Activated naive CD4-positive, alpha-beta T cell (primary cell): Measurements from ENCODE around the gene DNHD1.
A peak's percentile ranks its signal among the peaks of the same experiment; 100 is the strongest.

ENCODE experiments used
- DNase-seq, 4 experiments: peaks; one replicate each; lab custom pipeline; 2025; lab: John Stamatoyannopoulos, UW

Gene DNHD1

DNA sequence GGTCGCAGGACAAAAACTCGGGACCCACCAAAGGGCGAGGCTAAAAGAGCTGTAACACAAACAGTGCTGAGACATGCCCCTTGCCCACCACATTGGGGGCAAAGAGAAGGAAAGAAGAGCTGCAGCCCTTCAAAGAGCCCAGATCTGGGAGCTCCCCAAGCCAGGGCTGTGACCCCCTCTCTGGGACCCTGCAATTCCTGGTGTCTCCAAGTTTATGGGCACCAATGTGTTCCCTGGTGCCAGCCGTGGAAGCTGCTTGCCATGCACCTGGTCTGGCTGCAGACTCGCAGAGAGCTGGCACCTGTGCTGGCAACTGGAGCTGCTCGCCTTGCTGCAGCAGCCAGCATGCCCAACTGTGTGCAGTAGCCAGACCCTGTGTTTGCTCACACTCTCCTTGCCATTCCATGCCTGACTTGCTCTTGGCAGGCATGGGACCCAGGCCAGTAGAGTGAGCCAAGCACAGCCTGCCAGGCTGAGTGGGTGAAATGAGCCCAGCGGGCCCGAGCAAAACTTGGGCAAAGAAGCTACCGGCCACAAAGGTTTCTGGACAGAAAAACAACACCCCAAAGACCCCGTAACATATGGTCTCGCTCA is 90.4 kb downstream of the DNHD1 start:
- DNase-seq: no peak

- no peak for DNase-seq
Observed at GRCh38 chr11:6588018-6588417, 90.9 kb downstream of the DNHD1 start.

DNA sequence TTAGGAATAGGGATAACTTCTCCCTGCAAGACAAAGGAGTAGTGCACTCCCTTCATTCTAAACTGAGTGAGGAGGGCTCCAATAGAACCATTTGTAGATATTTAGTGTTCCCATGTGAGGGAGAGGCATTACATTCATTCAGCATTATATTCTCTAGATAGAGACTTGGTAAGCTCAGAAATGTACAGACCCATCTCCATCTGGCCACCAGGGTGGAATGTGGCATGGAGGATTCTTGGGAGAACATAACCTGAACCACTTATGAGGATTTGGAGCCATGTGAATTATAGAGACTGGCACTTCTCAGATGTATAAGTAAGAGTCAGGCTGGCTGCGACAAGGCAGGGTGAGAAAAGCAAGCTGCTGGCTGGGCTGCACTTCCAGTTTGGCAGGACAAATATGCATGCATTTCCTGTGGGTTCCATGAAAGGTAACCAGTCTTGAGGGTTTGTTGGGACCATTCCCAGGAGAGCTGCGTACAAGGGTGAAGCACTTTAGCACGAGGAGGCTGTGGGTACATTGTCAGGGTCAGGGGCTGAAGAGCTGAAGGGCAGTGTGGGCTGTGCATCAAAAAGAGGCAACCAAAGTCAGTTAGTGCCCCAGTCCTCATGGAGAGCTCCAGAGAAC is 97.2 kb downstream of the DNHD1 start:
- DNase-seq: no peak

- DNase-seq: no peak
Observed at GRCh38 chr11:6596239-6596877, 99.3 kb downstream of the DNHD1 start.

DNA sequence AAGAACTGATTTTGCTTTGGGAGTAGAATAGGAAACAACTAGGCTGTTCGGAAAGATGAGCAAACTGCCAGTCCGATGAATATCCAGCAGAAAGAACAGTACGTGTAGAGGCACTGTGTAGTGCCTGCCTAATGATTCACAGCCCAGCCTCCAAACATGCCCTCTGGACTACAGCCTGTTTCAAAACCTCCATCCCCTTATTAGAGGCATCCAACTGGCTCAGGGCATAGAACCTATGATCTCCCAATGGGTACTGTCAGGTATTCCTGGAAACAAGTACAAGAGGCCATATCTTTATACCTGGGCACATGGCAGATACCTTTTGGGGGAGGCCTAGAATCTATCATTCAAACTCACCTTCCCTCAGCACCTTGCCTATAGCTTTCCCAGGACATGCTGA is 101.5 kb downstream of the DNHD1 start:
- no peak for DNase-seq

DNA sequence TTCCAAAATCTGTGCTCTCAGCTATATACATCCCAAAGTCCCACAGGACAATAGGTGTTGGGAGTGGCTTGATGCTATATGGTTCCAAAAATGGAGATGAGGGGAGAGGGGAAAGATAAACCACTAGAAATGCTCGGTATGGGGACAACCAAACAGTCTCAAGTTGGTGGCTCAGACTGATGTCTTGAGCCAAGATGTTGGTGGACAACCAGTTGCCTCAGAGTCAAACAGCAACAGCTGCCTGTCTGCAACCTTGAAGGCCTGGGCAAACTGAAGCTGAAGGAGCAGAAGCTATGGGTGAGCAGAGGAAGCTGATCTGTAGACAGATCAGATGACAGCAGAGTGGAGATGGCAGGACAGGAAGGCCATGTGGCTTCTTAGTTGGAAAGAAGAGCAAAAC is 102.4 kb downstream of the DNHD1 start:
- DNase-seq: no peak

GRCh38 chr11:6599881-6600390 is 102.9 kb downstream of the DNHD1 start:
- DNase-seq: no peak

GRCh38 chr11:6601041-6601461 is 104.0 kb downstream of the DNHD1 start:
- no peak for DNase-seq

GRCh38 chr11:6602096-6602940 is 105.2 kb downstream of the DNHD1 start:
- no peak for DNase-seq

- DNase-seq: peak; percentile 55 to 77 (median 64)
Observed at GRCh38 chr11:6603287-6604080, 106.4 kb downstream of the DNHD1 start, which contains the start of the genes ILK and RRP8. Gene ILK, plus strand, starts transcription at chr11:6603774. Its CDS starts 498 bp downstream, at chr11:6604272. Gene RRP8, minus strand, starts transcription at chr11:6603616. Its CDS starts 114 bp downstream, at chr11:6603502.

DNA sequence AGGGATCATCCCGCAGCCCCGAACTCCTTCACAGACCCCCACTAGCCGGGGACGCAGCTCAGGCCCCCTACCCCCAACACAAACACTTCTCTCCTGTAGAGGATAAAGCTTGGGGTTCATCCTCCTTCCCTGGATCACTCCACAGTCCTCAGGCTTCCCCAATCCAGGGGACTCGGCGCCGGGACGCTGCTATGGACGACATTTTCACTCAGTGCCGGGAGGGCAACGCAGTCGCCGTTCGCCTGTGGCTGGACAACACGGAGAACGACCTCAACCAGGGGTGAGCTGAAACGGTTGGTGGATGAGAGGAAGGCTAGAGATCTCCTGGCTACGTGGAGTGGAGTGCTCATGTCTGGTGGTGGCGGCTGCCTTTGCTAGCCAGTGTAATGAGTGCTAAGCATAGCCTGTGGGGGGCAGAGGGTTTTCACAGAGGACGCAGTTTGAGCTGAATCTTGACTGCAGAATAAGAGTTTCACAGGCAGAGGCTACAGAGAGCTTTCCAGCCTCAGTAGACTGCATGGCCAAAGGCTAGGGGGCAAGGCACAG is 107.1 kb downstream of the DNHD1 start:
- DNase-seq: peak in 2 of 4 experiments; percentile 19 to 30

DNA sequence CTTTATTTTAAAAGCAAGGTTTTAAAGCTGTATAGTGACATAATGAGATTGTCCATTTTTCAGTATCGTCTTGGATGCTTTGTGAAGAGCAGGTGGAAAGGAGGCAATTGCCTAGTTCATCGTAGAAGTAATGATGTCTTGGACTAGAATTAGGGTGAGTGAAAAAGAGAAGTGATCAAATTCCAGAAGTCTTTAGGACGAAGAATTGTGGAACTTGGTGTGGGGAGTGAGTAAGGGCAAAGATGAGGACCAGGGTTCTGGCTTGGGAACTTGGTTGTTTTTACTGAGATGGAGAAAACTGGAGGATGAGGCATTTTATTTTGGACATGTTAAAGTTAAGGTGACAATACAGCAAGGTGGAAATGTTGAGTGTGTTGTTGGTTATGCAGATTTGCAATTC is 107.7 kb downstream of the DNHD1 start:
- DNase-seq: no peak

GRCh38 chr11:6606471-6607189 is 109.5 kb downstream of the DNHD1 start:
- DNase-seq: peak in 2 of 4 experiments; percentile 8 to 12

- DNase-seq: no peak
Observed at GRCh38 chr11:6607190-6607795, 110.2 kb downstream of the DNHD1 start.

DNA sequence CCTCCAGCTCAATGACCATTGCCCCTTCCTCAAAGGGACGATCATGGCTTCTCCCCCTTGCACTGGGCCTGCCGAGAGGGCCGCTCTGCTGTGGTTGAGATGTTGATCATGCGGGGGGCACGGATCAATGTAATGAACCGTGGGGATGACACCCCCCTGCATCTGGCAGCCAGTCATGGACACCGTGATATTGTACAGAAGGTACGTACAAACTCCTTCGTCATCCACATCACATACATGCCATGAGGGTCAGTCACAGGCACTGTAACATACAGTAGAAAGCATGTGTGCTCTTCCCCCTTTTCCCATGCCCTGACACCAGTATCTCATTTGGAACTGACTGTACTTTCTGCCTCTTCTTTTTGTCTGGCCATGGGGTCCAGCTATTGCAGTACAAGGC is 110.9 kb downstream of the DNHD1 start:
- no peak for DNase-seq

GRCh38 chr11:6608726-6609501 is 111.8 kb downstream of the DNHD1 start:
- no peak for DNase-seq

DNA sequence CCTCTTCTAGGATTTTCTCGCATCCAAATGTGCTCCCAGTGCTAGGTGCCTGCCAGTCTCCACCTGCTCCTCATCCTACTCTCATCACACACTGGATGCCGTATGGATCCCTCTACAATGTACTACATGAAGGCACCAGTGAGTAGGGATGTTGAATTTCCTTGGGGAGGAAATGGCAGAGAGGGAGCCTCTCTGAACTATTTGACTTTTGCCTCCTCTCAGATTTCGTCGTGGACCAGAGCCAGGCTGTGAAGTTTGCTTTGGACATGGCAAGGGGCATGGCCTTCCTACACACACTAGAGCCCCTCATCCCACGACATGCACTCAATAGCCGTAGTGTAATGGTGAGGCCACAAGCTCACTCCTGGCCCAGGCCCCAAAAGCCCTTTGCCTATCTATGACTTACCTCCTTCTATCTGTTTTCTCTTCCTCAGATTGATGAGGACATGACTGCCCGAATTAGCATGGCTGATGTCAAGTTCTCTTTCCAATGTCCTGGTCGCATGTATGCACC is 112.5 kb downstream of the DNHD1 start:
- no peak for DNase-seq

GRCh38 chr11:6610591-6610990 is 113.5 kb downstream of the DNHD1 start:
- no peak for DNase-seq
